GM19468 (cell line): ENCODE results near the gene ALDOB.

Source experiments
- ATAC-seq: cut with Tn5 transposase; IDR thresholded peaks from one replicate; pipeline ENCODE4 v1.9.1; 2021; ENCODE audit warnings: mild to moderate bottlenecking, moderate library complexity, moderate number of reproducible peaks; ENCODE audit not compliant: unreplicated experiment; ENCODE audit errors: extremely low read depth

Gene ALDOB

DNA sequence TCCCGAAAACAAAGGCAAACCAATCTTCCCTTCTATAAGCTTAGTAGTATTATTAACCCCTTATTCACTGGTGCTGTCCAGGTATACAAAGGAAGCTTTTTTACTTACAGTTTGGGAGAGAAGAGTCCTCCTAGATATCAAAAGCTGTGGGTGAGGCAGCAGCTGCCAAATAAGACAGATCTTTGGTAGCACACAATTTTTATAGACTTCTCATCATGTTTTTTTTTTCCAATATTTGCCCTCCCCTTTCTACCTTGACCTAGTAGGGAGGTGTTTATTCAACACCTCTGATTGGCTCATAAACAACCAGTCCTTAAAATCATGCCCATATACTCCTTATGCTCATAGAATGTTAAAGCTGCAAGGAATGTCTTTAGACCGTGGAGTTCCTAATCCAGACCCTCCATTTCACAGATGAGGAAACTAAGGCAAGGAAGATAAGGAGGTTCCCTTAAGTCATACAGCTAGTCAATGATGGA is at the start of gene ALDOB:
Gene ALDOB, minus strand, starts transcription at position 174 of the 479 bp plus-strand sequence. CDS start 4,887 bp downstream, outside the sequence.
- no peak for ATAC-seq

DNA sequence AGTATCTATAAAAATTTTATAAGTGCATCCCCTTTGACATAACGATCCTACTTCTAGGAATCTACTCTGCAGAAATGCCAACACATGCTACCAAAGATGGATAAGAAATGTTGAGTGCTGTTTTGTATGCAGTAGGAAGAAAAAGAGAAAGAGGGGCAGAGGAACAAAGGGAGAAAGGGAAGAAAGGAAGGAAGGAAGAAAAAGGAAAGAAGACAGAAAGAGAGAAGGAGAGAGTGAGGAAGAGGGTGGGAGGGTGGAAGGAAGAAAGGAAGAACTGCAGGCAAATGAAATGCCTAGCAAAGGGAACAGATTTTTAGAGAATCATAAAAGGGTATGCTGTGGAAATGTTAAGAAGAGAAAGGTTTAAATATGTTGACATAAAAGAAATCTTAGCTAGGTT is 48.5 kb upstream of the ALDOB start:
- no peak for ATAC-seq

DNA sequence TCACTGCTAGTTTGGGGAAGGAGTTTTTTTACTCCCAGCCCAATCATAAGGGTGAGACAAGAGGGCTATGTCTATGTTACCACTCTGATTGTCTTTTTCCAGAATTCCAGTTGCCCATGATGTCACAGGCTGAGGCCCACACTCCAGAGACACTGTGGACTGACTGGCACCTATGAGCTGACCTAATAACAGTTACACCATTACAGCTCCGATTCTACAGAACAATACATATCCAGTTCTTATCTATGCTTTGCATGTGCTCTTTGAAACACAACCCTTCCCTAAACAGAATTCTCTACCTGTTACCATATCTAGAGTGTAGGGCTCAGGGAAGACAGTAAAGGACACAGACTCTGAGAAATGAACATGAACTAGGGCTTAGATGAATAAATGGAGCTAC is 45.7 kb upstream of the ALDOB start:
- no peak for ATAC-seq

DNA sequence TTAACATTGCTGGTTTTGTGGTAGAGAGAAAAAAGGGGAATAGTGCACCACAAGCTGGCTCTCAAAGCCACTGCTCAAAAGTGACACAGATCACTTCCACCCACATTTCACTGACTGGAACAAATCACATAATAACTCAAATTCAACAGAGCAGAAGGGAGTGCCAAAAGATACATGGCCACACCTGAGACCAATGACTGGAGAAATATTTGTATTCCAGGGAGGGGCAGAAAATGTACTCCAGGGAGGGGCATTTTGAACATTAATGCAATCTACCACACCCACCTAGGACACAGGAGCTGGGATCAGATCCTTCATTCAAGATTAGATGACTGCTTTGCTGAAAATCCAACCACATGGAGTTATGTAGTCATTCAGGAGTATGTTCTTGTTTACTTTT is 44.8 kb upstream of the ALDOB start:
- ATAC-seq: no peak

DNA sequence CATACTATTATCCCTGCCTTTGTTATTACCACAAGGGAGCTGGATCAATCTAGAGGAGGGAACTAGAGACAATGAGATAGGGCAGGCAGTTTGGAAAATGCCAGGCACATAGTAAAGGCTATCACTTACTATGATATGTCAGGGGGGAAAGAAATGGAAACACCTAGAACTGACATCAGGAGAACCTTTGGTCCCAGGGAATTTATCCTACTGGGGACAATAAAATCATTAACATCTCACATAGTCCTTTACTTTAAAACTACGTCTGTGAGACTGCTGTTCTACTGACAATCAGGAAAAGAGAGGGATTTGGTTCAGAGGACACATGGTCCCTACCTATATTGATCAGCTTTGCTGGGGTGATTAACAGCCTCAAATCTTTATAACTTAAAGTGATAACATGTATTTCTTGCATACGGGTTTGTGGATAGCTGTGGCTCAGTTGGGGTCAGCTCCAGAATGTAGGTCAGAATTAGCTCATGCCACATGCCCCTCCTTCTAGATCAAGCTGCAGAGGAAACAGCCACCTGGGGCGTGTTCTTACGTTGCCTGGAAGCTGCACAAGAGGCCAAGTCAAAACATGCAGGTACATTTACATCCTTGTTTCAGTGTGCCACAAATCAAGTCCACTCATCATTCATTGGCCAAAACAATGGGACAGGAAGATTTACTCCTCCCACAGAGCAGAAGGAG is 43.9 kb upstream of the ALDOB start:
- ATAC-seq: no peak

DNA sequence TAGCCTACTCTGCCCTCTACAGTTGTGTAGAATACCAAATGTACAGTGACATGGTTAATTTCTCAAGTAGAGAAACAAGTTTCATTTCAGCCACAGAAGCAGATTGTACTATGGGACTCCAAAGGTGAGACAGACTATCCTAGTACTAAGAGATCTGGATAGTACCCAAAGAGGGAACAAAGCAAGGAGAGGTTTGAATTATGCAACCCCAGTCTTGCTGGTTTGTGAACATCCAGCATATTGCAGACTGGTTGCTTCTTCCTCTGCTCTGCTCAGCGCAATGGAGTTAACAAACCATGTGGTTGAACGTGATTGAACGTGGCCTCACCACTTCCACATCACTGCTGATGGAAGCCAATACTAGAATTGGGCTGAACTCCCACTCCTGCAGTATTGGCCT is 43.3 kb upstream of the ALDOB start:
- ATAC-seq: no peak

DNA sequence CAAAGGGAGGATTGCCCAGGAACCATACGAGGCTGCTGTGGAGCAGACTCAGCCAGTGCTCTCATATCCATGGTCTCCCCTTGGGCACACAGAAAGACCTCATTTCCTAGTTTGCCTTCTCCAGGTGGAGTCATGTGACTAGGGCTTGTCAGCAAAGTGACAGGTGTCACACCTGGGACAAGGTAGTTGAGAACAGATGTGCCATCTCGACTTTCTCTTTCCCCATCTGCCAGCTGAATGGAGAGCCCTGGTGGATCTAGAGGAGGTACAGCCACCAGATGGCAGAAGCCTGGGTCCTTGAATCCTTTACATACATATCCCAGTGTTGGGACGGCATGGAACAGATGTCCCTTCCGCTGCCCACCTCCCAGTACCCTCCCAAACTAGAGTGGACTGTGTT is 42.9 kb upstream of the ALDOB start:
- ATAC-seq: no peak

DNA sequence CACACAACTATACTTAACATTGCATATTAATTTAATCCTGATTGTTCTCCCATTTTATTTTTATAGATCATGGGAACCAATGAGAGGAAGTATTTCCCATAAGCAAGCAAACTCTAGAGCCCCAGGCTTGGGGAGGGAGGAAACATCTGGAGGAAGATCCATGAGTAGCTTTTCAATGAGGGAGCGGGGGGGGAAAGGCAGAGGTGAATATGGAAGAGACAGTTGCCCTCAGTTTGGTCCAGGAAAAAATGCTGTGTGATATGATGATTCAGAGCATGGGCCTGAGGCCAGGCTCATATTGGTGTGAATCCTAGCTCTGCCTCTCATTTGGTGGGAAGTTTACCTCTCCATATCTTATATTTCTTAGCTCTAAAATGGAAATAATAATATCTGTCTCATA is 42.2 kb upstream of the ALDOB start:
- ATAC-seq: no peak

DNA sequence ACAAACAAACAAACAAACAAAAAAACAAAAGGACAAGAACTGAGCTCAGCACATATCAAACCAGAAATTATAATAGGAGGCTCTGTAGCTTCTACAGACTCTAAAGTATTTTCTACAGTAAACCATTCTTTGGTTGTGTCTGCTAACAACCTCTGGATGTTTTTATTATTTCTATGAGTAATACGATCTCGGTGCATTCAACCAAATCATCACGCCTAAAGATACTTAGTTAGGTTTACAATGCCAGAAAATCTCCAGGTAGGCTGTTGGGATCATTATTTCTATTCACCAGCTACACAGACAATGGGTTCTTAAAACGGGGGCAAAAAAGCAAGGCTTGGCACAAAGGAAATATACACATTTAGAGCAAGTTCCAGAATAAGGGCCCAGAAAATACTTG is 41.6 kb upstream of the ALDOB start:
- ATAC-seq: no peak

DNA sequence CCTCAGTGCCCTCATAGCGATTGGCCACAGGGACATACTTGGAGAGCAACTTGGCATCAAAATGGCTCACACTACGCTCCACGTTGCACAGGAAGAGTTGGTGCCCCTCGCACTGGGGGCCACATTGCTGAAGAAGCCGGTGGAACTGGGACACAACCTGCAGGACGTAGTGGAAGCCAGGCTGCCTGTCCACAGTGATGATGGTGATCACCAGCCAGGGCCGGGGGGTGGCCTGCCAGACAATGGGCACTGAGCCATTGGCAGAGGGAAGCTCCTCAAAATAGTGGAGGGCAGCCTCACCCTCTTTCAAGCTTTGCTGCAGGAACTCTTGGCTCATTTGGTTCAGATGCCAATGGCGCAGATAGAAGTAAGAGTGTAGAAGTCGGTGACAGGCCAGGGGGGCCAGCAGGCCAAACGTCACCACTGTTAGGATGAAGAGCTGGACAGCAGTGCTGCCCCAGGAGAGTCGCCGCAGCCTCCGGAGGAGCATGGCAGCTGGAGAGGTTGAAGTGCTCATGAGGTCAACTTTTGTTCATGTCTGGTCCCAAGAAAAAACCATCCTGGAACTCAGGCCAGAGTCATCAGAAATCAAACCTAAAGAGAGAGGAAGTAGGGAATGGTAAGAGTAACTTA is 41.1 kb upstream of the ALDOB start:
- ATAC-seq: no peak

DNA sequence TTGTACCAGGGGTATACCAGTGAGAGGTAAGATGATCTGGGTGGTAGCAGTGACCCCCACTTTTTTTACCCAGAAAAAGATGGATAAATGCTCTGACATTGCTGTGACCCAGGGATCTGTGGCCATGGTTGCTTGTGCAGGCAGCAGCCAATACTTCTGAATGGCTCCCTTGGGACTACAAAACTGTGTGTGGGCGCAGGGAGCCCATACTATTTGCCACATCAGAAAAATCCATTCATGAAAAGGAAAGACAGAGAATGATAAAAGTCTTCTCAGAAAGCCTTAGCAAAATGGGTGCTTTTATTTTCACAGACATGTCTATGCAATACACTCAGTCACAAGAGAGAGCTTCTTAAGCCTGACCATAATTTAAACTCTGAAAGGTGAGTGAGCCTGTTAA is 37.3 kb upstream of the ALDOB start:
- ATAC-seq: no peak

DNA sequence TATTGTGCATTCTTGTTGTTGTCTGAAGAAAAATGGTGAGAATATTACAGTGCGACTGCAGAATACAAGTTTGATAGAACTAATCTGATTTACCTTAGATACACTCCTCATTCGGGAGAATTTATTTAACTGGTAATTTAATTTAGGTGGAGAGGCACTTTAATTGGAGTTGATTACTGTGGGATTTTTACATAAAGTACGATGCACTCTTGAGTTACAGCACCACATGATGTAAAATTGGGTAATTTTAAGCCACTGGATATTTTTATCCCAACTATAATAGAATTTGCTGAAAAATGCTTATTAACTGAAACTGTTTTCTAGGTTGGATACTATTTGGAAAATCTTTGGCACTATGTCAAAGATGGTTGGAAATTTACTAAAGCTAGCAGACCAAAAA is 35.4 kb upstream of the ALDOB start:
- no peak for ATAC-seq

DNA sequence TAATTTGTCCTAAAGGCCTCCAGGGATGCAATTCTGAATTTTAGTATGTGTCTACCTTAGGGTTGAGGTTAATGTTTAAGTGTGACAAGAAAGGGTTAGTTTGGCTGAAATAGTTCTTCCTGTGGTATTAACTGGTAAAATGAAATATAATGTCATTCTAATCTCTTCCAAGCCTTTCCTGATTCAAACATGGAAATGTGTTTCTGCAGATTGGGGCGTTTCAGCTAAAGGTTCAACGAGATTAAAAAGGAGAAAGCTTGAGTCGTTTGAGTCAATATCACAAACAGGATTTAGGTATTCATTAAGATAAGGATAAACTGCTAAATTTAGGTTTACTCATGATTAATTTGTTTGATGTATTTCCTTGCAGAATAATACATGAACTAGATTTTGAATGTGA is 34.4 kb upstream of the ALDOB start:
- ATAC-seq: no peak

DNA sequence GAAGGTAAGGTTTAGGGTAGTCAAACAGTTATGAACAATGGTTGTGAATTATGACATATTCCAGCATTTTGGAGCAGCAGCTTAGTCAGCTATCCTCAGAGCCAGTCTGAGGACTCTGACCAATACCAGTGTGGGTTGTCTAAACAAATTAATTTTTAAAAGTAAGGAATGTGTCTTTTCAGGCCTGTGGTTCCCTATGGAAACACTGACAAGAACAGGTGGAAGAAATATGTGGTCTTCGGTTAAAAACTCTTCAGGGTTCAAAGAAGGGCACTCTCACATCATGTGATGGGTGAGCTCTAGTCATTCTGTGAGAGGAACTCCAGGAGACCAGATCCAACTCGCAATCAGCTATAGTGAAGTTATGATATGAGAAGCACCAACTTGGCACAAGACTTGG is 33.5 kb upstream of the ALDOB start:
- no peak for ATAC-seq

DNA sequence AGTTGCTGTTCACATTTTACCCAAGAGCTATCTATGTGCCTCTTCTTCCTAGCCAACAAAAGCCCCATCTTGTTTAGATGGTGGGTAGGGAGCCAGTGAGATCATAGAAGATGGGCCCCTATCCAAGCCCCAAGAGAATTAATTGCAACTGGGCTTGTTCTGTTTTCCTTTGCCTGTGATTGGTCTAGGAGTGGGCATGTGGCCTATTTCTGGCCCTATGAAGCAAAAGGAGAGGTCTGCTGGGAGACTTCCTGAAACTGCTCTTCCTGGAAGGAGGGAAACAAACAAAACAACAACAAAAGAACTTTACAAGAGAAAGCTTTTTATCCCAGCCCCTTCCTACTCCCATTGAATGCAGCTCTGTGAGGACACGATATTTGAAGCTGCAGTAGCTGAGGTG is 32.5 kb upstream of the ALDOB start:
- no peak for ATAC-seq

DNA sequence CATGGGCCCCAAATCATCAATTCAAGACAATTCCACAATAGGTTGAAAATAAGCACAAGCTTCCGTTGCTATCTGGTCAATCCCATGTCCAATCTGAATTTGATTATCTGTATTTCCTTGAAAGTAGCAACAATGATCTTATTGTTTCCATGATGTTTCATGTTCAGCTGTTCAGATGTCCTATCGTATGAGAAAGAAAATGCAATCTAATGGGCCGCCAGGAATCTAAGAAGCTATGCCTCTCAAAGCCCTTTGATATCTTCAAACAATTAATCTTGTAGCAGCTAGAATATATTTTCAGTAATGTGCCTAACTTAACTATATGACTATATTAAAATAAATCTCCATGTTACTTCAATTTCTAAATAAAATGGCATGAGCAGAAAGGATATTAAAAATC is 32.1 kb upstream of the ALDOB start:
- no peak for ATAC-seq

DNA sequence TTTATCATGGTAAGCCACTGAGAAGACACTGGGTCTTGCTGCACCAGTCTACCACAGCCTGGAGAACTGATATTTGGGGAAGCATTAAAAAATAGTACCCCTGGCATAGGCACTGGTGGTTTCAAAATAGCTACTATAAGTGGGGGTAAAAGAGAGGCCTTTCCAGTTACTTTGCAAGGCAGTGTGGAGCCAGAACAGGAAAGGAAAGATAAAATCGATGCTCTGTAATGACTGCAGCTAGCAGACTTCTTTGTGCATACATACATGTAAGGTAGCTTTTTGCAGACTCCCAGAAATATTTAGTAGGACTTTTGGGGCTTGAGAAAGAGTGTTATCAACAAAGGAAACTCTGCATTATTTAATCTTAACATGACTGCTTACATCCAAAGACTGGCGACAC is 31.3 kb upstream of the ALDOB start:
- no peak for ATAC-seq

DNA sequence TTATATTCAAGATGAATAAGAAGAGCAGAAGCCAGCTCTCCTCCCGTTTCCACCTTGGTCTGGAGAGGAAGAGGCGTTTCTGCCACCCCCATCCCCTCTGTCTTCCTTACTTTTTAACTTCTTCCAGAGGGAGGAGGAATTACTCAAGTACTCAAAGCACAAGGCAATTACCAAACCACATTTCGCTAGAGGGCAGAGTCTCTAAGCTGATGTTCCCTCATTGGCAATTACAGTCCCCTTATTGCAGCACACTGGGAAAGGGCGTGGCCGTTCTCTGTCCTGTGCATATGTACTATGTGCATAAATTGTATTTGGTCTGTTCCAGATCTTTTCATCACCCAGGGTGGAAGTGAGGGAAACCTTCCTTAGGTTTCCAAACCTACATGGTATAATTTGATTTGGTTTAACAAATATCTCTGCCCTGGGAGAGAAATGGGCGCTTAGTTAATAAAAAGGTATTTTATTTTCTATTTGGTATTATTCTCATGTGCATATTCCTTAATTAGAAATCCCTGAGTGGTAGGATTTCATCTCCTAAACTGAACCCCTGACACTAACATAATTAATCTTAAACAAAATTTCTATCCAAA is 29.8 kb upstream of the ALDOB start:
- ATAC-seq: no peak

DNA sequence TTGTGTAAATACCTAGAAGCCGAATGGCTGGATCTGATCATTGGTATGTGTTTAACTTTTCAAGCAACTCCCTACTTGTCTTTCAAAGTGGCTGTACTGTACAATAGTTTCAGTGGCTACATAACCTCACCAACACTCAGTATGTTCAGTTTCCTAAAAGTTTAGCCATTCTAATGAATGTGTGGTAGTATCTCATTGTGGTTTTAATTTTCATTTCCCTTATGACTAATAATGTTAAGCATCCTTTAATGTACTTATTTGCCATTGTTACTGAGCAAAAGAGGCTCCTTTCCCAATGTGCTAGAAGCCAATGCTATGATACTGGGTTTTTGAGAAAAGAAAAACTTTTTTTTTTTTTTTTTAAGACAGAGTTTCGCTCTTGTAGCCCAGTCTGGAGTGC is 27.8 kb upstream of the ALDOB start:
- ATAC-seq: no peak

DNA sequence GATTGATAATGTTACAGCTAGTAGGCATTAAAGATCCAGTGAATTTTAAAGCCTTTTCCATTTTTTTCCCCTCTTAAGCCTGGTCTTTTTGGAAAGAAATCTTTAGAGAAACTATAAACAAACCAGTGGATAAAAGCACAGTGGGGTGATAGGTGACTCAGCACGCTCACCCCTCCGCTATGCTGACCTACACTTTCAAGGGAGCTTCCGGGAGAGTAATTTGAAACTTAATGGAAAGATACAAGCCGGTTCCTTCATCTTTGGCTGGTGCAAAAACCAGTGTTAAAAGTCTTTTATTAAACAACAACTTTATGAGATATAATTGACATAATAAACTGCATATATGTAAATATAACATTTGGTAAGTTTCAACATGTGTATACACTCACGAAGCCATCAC is 27.0 kb upstream of the ALDOB start:
- ATAC-seq: no peak

DNA sequence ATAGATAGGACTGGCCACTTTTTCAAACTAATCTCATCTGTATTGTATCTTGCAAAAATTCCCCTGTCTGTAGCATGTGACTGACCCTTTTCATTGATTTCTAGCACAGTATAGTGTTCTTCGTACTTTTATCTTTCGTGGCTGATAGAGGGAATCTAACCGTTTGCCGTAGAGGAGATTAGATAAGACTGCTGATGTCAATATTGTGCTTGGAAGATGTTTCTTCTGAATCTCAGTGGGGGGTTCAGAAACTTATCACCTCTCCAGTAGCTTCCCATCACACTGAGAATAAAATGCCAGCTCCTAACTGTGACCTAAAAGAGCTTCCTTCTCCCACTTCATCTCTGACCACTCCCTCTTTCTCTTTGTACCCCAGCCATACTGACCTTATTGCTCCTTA is 25.4 kb upstream of the ALDOB start:
- ATAC-seq: no peak
